Inflammatory macrophage treated with lipopolysaccharide for 1 hour (primary cell): ENCODE data around the gene RNF141.

Source experiments
- DNase-seq, 2 donors: peaks; one replicate each; pipeline ENCODE4 v3.0.0-alpha.2; 2020 to 2022

Gene RNF141

GRCh38 chr11:10478574-10479550 lies 62.1 kb downstream of the RNF141 start:
- DNase-seq = no peak

- no peak for DNase-seq
Observed at GRCh38 chr11:10478066-10478465, 62.9 kb downstream of the RNF141 start.

GRCh38 chr11:10477690-10478046 lies 63.3 kb downstream of the RNF141 start:
- no peak for DNase-seq

- DNase-seq = no peak
Observed at GRCh38 chr11:10476927-10477689, 63.9 kb downstream of the RNF141 start.

GRCh38 chr11:10476342-10476741 lies 64.6 kb downstream of the RNF141 start:
- no peak for DNase-seq

- DNase-seq = no peak
Observed at GRCh38 chr11:10474551-10474950, 66.4 kb downstream of the RNF141 start.

GRCh38 chr11:10473371-10473770 lies 67.6 kb downstream of the RNF141 start:
- no peak for DNase-seq

- no peak for DNase-seq
Observed at GRCh38 chr11:10462746-10463300, 78.2 kb downstream of the RNF141 start.
